Loucy (cell line): ENCODE data around the gene ZSCAN25.

Experiments used
- CTCF ChIP-seq: fragments of 200-600 bp; sonication (generic); conservative IDR thresholded peaks from 2 replicates; pipeline ENCODE4 v1.5.1; 2014; ENCODE audit warnings: mild to moderate bottlenecking, antibody characterized with exemption, low read length
- EZH2phosphoT487 ChIP-seq: fragments of 200-600 bp; IDR thresholded peaks from 2 replicates; pipeline ENCODE4 v1.6.1; 2018; ENCODE audit warnings: antibody characterized with exemption, mild to moderate bottlenecking, moderate library complexity, borderline replicate concordance

- TF ChIP-seq CTCF (no peak), EZH2phosphoT487 (no peak)
These were observed 60.9 kb downstream of the ZSCAN25 start for GRCh38 chr7:99677648-99678045.
